ENCODE measurements around the gene CCT4.

DNA sequence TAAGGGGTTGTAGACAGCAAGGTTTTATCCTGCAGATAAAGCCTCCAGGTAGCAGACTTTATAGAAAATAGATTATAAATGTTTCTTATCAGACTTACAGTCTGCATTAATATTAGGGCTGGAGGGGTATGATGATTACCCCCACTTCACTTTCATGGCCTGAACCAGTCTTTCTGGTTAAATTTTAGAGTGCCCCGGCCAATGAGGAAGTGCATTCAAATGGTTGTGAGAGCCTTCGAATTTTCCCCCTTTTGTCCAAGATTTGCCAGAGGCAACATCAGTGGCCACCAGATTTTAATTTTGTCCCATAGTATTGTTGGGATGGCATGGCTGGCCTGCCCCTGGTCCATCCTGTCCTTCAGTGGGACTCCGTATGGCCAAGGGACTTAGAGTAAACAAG, 48.6 kb upstream of the CCT4 start:
- TF ChIP-seq CTCF (conservative IDR thresholded peaks at IDR 0.05; ENCODE audit: low read depth, low read length): no peak
- TF ChIP-seq EZH2 (IDR thresholded peaks at IDR 0.05; ENCODE audit: borderline replicate concordance, low read depth, low read length, poor library complexity, severe bottlenecking): no peak
